ENCODE measurements around the gene LRRC40.

GRCh38 chr1:70134148-70134547 lies 71.2 kb downstream of the LRRC40 start:
- TF ChIP-seq CTCF (IDR thresholded peaks at IDR 0.05 in 2 of 3, conservative IDR thresholded peaks at IDR 0.05 in 1 of 3; ENCODE audit: borderline replicate concordance in 1 of 3, insufficient read depth in 1 of 3, low read depth in 2 of 3, low read length in 2 of 3) (no peak), POLR2AphosphoS5 (IDR thresholded peaks at IDR 0.05; ENCODE audit: low read depth, low read length) (no peak), POLR2A (IDR thresholded peaks at IDR 0.05; ENCODE audit: borderline replicate concordance, extremely low read depth, insufficient read depth, insufficient read length) (no peak), EZH2 (IDR thresholded peaks at IDR 0.05) (no peak), EZH2phosphoT487 (IDR thresholded peaks at IDR 0.05; ENCODE audit: borderline replicate concordance) (no peak), ATF3 (IDR thresholded peaks at IDR 0.05) (no peak), SIN3A (IDR thresholded peaks at IDR 0.05; ENCODE audit: low read depth) (no peak), REST (IDR thresholded peaks at IDR 0.05; ENCODE audit: low read depth) (no peak), JUND (IDR thresholded peaks at IDR 0.05) (no peak), ELF1 (IDR thresholded peaks at IDR 0.05; ENCODE audit: borderline replicate concordance, low read depth) (no peak)
